Measurements from ENCODE around the gene RMDN3.

- no peak for TF ChIP-seq CTCF (IDR thresholded peaks at IDR 0.05)
- no peak for TF ChIP-seq POLR2A (IDR thresholded peaks at IDR 0.05)
Measured at GRCh38 chr15:40792394-40792793, 37.3 kb upstream of the RMDN3 start.

Data from testis (tissue), 2 donors.